Dendritic cell treated with granulocyte-macrophage colony-stimulating factor and Interleukin-4, amounts not matched to agents 40 ng/mL and 50 ng/mL, for 4 days (primary cell): ENCODE data around the gene ABHD17A.
A peak's percentile ranks its signal among the peaks of the same experiment; 100 is the strongest.
"Not testable (repeated sequence)": the region's sequence is repeated elsewhere in the genome, so short reads cannot be mapped to it uniquely, and the experiment has no call there.

ENCODE experiments used
- H3K27ac Mint-ChIP-seq: one replicate; pipeline ENCODE4 v1.8.0; 2022; ENCODE audit warnings: mild to moderate bottlenecking, mixed read lengths
- H3K27me3 Mint-ChIP-seq: one replicate; pipeline ENCODE4 v1.8.0; 2022; ENCODE audit warnings: mild to moderate bottlenecking, mixed read lengths
- H3K36me3 Mint-ChIP-seq: one replicate; pipeline ENCODE4 v1.8.0; 2022; ENCODE audit warnings: low read depth, mixed read lengths
- H3K4me1 Mint-ChIP-seq: one replicate; pipeline ENCODE4 v1.8.0; 2022; ENCODE audit warnings: low read depth, mixed read lengths
- H3K4me3 Mint-ChIP-seq: one replicate; pipeline ENCODE4 v1.8.0; 2022; ENCODE audit warnings: mild to moderate bottlenecking, moderate library complexity, mixed read lengths
- H3K9me3 Mint-ChIP-seq: one replicate; pipeline ENCODE4 v1.8.0; 2022; ENCODE audit warnings: mixed read lengths
- intact Hi-C: fragments of 100-400 bp; cut with micrococcal nuclease; formaldehyde crosslinking; loops from one replicate; pipeline ENCODE4 v1.15.0; 2022

ABHD17A gene

DNA sequence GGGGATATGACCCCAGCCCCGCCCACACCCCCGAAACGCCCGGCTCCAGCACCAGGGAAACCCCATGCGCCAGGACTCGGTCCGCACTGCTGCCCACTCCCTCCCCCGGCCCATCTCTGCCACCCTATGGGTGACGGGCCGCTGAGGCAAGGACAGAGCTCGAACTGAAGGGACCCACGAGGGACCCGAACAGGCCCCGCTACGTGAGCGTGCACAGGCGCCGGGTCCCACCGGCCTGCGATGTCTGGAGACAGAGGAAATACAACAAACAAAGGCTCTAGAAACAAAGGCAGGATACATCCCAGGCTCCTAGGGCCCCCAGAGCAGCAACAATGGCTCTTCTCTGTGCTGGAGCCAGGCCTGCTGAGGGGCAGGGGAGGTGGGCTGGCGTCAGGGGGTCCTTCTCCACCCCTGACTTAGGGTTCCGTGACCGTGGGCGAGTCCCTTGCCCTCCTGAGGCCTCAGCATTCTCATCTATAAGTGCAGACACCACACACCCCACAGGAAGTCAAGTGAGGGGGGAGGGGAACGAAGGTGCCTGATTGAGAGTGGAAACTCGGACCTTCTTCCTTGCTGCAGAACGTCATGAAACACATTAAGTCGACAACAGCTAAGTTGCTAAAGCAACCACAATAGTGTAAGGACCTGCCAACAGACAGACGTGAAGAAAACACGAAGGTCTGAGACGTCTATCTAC is 3.1 kb downstream of the ABHD17A start:
- peak overlapping the region; percentile 84 for H3K27ac Mint-ChIP-seq
- no peaks in the 10 kb centered on the region for H3K27me3 Mint-ChIP-seq
- H3K36me3 Mint-ChIP-seq, result peaks cover 67% of the 10 kb centered on the region
- H3K4me3 Mint-ChIP-seq, result no peak overlapping the region
- peaks cover 47% of the 10 kb centered on the region for H3K4me1 Mint-ChIP-seq
- no peaks in the 10 kb centered on the region for H3K9me3 Mint-ChIP-seq
- intact Hi-C loops, result loop anchor here (10.0 kb wide), 1 partner anchor 133 kb away; the partner anchor contains the start of gene BTBD2

DNA sequence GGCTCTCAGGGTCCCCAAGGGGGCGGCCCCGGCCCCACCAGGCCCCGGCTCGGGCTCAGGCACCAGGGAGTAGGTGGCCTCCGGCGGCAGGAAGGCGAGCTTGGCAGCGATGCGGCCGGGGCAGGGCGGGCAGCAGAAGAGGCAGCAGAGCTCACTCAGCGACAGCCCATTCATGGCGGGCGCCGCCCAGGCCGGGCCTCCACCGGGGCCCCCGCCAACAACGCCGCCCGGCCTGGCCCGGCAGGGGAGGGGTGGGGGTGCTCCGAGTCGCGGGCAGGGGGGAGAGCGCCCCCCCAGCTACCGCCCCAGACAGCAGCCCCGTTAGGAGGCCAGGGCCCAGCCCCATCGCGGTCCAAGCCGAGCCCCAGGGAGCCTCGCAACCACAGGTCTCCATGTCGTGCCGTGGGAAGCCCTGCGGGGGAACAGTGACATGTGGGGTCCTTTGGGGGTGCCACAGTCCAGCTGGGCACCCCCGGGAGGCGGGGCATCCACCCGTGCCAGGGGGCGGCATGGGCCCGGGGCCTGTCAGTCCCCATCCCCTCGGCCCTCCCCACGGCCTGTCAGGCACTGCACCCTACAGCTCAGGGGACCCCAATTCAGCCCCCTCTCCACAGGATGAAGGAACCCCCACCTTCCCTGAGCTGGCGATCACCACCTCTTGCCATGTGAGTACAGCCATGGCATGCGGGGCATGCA is 3.8 kb downstream of the ABHD17A start:
- not testable (repeated sequence) for H3K27ac Mint-ChIP-seq, H3K9me3 Mint-ChIP-seq, H3K4me3 Mint-ChIP-seq, H3K27me3 Mint-ChIP-seq
- intact Hi-C loops, result loop anchor here (10.0 kb wide), 1 partner anchor 133 kb away; the partner anchor contains the start of gene BTBD2
- Mint-ChIP-seq H3K36me3 (peaks cover 67% of the 10 kb centered on the region), H3K4me1 (peaks cover 45% of the 10 kb centered on the region)

GRCh38 chr19:1880611-1881392 is 4.5 kb downstream of the ABHD17A start:
- no peaks in the 10 kb centered on the region for H3K27me3 Mint-ChIP-seq
- no peak overlapping the region for H3K27ac Mint-ChIP-seq
- peaks cover 49% of the 10 kb centered on the region for H3K4me1 Mint-ChIP-seq
- H3K36me3 Mint-ChIP-seq, result peaks cover 69% of the 10 kb centered on the region
- H3K4me3 Mint-ChIP-seq, result no peak overlapping the region
- intact Hi-C loops, result loop anchor here (10.0 kb wide), 1 partner anchor 134 kb away; the partner anchor contains the start of gene BTBD2
- H3K9me3 Mint-ChIP-seq, result no peaks in the 10 kb centered on the region

- peaks cover 49% of the 10 kb centered on the region for H3K4me1 Mint-ChIP-seq
- H3K27me3 Mint-ChIP-seq, H3K27ac Mint-ChIP-seq, H3K9me3 Mint-ChIP-seq, H3K4me3 Mint-ChIP-seq: not testable (repeated sequence)
- intact Hi-C loops, result loop anchor here (10.0 kb wide), 1 partner anchor 135 kb away; the partner anchor contains the start of gene BTBD2
- H3K36me3 Mint-ChIP-seq, result peaks cover 75% of the 10 kb centered on the region
Measured at GRCh38 chr19:1879982-1880381, 5.3 kb downstream of the ABHD17A start.

DNA sequence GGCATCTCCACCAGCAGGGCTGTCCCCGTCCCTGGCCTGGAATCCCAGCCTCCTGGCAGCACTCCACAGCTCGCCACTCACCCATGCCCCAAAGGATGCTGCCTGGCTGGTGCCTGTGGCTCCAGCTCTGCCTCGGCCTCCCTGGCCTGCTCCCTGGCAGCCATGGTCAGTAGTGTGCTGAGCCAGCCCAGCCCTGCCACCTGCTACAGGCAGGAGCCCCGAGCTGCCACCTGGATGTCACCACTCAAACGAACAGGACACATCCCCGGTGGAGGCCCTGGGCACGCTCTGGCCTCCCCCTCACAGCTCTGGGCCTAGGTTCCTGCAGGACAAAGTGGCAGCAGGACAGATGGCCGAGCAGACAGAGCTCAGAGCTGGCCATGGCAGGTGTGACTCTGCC is 6.7 kb downstream of the ABHD17A start:
- H3K4me1 Mint-ChIP-seq, result peaks cover 47% of the 10 kb centered on the region
- H3K27me3 Mint-ChIP-seq, H3K4me3 Mint-ChIP-seq, H3K27ac Mint-ChIP-seq, intact Hi-C loops, H3K9me3 Mint-ChIP-seq: not testable (repeated sequence)
- H3K36me3 Mint-ChIP-seq, result peaks cover 70% of the 10 kb centered on the region

GRCh38 chr19:1877280-1877660 is 8.0 kb downstream of the ABHD17A start:
- H3K27ac Mint-ChIP-seq, intact Hi-C loops, H3K9me3 Mint-ChIP-seq, H3K27me3 Mint-ChIP-seq, H3K4me3 Mint-ChIP-seq: not testable (repeated sequence)
- Mint-ChIP-seq H3K36me3 (peaks cover 70% of the 10 kb centered on the region), H3K4me1 (peaks cover 47% of the 10 kb centered on the region)

- Mint-ChIP-seq H3K36me3 (peaks cover 72% of the 10 kb centered on the region), H3K4me3 (peak overlapping the region; percentile 99), H3K4me1 (peaks cover 41% of the 10 kb centered on the region), H3K27ac (peak overlapping the region; percentile 93)
- H3K27me3 Mint-ChIP-seq, H3K9me3 Mint-ChIP-seq: not testable (repeated sequence)
- intact Hi-C loops, result loop anchor here (1.0 kb wide), 1 partner anchor 12 kb away; no protein-coding TSS in a partner anchor
Measured at GRCh38 chr19:1876496-1877279, 8.6 kb downstream of the ABHD17A start.

DNA sequence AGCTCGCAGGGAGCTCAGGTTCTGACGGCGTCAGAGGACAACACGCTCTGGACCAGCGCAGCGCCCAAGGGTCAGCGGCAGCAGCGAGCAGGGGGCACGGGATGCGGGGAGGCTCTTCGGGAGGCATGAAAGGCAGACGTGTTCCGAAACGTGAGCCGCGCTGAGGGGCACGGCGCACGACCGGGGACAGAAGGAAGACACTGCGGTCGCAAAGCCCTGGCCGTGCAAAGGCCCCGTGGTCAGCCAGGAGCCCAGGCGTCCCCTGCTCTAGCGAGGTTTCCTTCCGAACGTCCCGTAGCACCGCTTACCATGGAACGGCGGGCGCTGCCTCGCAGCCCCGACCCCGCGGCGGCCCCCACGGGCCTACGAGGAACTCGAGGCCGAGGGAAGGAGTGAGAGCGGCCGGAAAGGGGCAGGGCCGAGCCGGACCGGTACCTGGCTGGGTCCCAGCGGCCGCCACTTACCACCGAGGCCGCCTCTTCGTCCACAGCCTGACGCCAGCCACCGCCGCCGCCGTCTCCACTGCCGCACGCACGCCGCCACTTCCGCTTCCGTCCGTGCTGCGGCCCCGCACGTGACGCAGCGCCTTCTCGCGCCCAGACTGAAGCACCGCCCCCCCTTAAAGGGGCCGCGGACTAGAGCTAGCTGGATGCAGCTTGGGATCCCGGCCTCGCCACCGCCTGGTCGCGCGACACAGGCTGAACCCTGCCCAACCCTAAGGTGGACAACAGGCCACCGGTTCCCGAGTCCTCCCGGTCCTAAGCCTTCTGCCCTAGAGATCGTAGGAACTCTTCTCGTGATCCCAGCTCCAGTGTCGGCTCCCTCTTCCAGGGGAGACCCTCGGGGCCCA is 9.4 kb downstream of the ABHD17A start:
- H3K4me3 Mint-ChIP-seq, result peak overlapping the region; percentile 99
- peaks cover 76% of the 10 kb centered on the region for H3K36me3 Mint-ChIP-seq
- H3K27ac Mint-ChIP-seq, result peak overlapping the region; percentile 93
- H3K27me3 Mint-ChIP-seq, result no peaks in the 10 kb centered on the region
- no peaks in the 10 kb centered on the region for H3K9me3 Mint-ChIP-seq
- H3K4me1 Mint-ChIP-seq, result peaks cover 41% of the 10 kb centered on the region
- intact Hi-C loops, result loop anchor here (1.0 kb wide), 1 partner anchor 12 kb away; no protein-coding TSS in a partner anchor

DNA sequence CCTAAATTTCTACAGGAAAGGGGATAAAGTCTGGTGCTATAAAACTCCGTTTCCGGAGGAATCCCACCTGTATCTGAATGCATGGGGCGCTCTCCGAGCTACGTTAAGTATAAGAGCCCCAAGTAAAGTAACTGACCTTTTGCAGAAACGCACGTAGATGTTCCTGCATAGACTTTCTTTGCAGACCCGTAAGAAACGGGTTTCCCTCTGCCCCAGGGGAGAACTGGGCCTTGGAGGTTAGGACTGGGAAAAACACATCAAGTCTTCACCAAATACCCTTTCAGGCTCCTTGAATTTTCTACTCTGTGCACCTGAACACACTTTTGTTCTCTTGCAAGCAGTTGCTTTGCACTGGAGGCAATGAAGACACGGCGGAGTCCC is 10.0 kb downstream of the ABHD17A start:
- Mint-ChIP-seq H3K36me3 (peaks cover 76% of the 10 kb centered on the region), H3K4me3 (peak overlapping the region; percentile 99), H3K4me1 (peaks cover 40% of the 10 kb centered on the region), H3K27ac (peak overlapping the region; percentile 93)
- H3K9me3 Mint-ChIP-seq, H3K27me3 Mint-ChIP-seq, intact Hi-C loops: not testable (repeated sequence)

- H3K9me3 Mint-ChIP-seq, result no peaks in the 10 kb centered on the region
- peak overlapping the region; percentile 99 for H3K4me3 Mint-ChIP-seq
- peaks cover 35% of the 10 kb centered on the region for H3K4me1 Mint-ChIP-seq
- peaks cover 72% of the 10 kb centered on the region for H3K36me3 Mint-ChIP-seq
- H3K27me3 Mint-ChIP-seq, result no peaks in the 10 kb centered on the region
- H3K27ac Mint-ChIP-seq, result peak overlapping the region; percentile 93
- intact Hi-C loops, result no loop called here
Measured at GRCh38 chr19:1874554-1875185, 10.6 kb downstream of the ABHD17A start.

DNA sequence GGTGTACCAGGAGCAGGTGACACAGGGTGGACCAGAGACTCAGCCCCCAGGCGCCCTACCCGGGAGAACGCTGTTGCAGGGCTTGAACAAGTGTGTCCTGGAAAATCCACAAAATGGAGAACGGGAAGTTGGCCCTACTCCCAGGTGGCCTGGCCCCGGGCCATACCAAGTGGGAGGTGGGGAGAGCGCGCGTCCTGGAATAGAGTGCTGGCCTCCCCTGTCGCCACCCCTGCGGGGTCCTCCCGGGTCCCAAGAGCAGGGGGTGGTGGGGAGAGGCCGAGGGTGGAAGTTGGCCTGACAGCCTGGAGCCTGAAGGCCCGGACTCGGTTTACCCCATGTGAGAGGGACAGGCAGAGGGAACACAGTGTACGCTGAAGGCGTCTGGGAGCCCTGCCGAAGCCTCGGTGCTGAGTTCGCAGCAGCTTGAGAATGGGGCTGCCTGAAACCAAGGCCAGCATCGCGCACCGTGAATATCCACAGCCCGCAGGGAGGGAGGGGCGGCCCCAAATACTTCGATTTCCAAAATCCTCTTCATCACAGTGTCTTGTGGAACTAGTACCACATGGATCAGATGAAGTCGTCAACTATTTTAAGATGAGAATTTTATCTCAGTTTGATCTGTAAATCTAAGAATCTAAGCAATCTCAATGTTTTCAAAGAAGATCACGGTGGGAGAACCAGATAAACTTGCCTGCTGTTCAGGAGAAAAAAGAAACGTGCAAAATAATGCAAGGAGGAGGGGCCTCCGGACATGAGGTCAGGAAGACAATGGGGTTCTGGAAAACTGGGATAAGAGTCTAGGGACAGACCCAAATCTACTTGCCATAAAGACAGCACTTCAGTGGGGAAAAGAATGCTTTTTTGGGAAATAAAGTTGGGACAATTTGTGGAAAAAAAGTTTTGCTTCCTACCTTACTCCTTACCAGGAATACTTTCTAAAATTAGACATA is 11.5 kb downstream of the ABHD17A start:
- peak overlapping the region; percentile 99 for H3K4me3 Mint-ChIP-seq
- peak overlapping the region; percentile 93 for H3K27ac Mint-ChIP-seq
- peaks cover 68% of the 10 kb centered on the region for H3K36me3 Mint-ChIP-seq
- no peaks in the 10 kb centered on the region for H3K27me3 Mint-ChIP-seq
- intact Hi-C loops, result no loop called here
- peaks cover 35% of the 10 kb centered on the region for H3K4me1 Mint-ChIP-seq
- no peaks in the 10 kb centered on the region for H3K9me3 Mint-ChIP-seq
